LNCaP clone FGC (cell line): ENCODE results near the gene DZIP3.
A peak's percentile ranks its signal among the peaks of the same experiment; 100 is the strongest.

Experiments
- DNase-seq: peaks from one replicate; pipeline ENCODE4 v3.0.0-alpha.2; 2011; ENCODE audit warnings: low read depth
- H3K4me3 ChIP-seq: 2 replicates; pipeline ENCODE4 v1.5.1; 2011; ENCODE audit warnings: mild to moderate bottlenecking, low read depth, low read length, control low read depth
- CTCF ChIP-seq: IDR thresholded peaks from 2 replicates; pipeline ENCODE4 v1.5.1; 2012; ENCODE audit warnings: mild to moderate bottlenecking; ENCODE audit not compliant: control insufficient read depth, insufficient read depth; ENCODE audit errors: extremely low read depth

DZIP3 gene

GRCh38 chr3:108661699-108662098, 72.2 kb downstream of the DZIP3 start:
- no peak for DNase-seq
- no peak overlapping the region for H3K4me3 ChIP-seq
- TF ChIP-seq CTCF = no peak

- H3K4me3 ChIP-seq = no peak overlapping the region
- peak; percentile 56 for TF ChIP-seq CTCF
- DNase-seq = peak; percentile 53
Observed at GRCh38 chr3:108662142-108662738, 72.7 kb downstream of the DZIP3 start.

GRCh38 chr3:108664266-108664665, 74.7 kb downstream of the DZIP3 start:
- H3K4me3 ChIP-seq = no peak overlapping the region
- DNase-seq = no peak
- no peak for TF ChIP-seq CTCF

- no peak for TF ChIP-seq CTCF
- no peak for DNase-seq
- H3K4me3 ChIP-seq = no peak overlapping the region
Observed at GRCh38 chr3:108667312-108667711, 77.8 kb downstream of the DZIP3 start.

GRCh38 chr3:108669208-108669607, 79.7 kb downstream of the DZIP3 start:
- H3K4me3 ChIP-seq = no peak overlapping the region
- no peak for TF ChIP-seq CTCF
- no peak for DNase-seq

GRCh38 chr3:108672701-108673100, 83.2 kb downstream of the DZIP3 start:
- TF ChIP-seq CTCF = no peak
- no peak overlapping the region for H3K4me3 ChIP-seq
- DNase-seq = no peak

GRCh38 chr3:108673988-108674661, 84.6 kb downstream of the DZIP3 start:
- DNase-seq = no peak
- H3K4me3 ChIP-seq = no peak overlapping the region
- no peak for TF ChIP-seq CTCF
